ENCODE data around the gene CCDC3.

Gene CCDC3

GRCh38 chr10:12922117-12922900, 79.2 kb downstream of the CCDC3 start:
- DNase-seq (ENCODE audit: low spot score): no peak

DNA sequence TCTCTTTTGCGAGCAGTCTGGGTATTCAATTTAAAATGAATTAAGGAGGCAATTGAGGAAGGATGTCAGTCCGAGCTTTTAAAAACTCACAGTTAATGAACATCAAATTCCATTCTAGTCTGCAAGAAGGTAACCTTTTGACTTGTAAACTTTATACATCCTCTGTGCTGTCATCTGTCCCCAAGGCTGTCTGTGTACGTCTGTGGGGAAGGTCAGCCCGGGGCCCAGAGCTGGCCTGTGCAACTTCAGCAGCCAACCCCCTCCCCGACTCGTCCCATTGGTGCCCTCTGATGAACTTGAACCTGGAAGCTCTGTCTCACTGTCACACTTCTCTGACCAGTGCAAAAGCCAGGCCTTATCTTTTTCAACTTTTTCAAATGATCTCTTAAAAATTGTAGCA, 80.3 kb downstream of the CCDC3 start:
- no peak for DNase-seq (ENCODE audit: low spot score)

DNA sequence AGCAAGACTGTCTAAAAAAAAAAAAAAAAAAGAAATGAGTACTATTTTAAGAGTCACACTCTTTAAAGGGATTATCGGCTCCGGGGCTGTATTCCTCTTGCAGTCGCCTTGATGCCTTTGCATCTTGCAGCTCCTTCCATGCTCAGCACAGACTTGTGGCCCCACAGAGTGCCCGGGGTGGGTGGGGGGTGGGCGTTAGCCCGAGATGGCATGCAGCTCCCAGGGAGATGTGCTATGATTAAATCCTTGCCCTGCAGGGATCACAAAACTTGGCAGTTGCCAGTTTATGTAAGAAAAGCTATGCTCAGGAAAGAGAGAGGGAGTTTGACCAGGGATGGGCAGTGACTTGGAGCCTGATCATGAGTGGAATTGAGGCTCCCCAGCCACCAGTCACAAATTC, 81.9 kb downstream of the CCDC3 start:
- DNase-seq (ENCODE audit: low spot score): no peak

GRCh38 chr10:12916587-12916986, 84.9 kb downstream of the CCDC3 start:
- no peak for DNase-seq (ENCODE audit: low spot score)

- DNase-seq (ENCODE audit: low spot score): no peak
Measured at GRCh38 chr10:12915637-12916168, 85.8 kb downstream of the CCDC3 start.

DNA sequence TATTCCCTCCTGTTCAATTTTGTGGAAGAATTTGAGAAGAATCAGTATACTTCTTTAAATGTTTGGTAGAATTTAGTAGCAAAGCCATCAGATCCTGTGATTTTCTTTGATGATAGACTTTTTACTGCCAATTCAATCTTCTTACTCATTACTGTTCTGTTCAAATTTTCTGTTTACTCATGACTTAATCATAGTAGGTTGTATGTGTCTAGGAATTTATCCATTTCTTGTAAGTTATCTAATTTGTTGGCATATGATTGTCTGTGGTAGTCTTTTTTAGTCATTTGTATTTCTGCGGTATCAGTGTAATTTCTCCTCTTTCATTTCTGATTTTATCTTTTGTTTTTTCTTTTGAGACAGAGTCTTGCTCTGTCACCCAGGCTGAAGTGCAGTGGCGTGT, 87.4 kb downstream of the CCDC3 start:
- DNase-seq (ENCODE audit: low spot score): no peak

- no peak for DNase-seq (ENCODE audit: low spot score)
Measured at GRCh38 chr10:12911795-12912194, 89.7 kb downstream of the CCDC3 start.

- DNase-seq (ENCODE audit: low spot score): no peak
Measured at GRCh38 chr10:12910835-12911234, 90.7 kb downstream of the CCDC3 start.

GRCh38 chr10:12909836-12910185, 91.7 kb downstream of the CCDC3 start:
- DNase-seq (ENCODE audit: low spot score): no peak

- no peak for DNase-seq (ENCODE audit: low spot score)
Measured at GRCh38 chr10:12909182-12909835, 92.2 kb downstream of the CCDC3 start.

GRCh38 chr10:12908773-12909172, 92.7 kb downstream of the CCDC3 start:
- DNase-seq (ENCODE audit: low spot score): no peak

GRCh38 chr10:12907656-12908055, 93.9 kb downstream of the CCDC3 start:
- DNase-seq (ENCODE audit: low spot score): no peak

DNA sequence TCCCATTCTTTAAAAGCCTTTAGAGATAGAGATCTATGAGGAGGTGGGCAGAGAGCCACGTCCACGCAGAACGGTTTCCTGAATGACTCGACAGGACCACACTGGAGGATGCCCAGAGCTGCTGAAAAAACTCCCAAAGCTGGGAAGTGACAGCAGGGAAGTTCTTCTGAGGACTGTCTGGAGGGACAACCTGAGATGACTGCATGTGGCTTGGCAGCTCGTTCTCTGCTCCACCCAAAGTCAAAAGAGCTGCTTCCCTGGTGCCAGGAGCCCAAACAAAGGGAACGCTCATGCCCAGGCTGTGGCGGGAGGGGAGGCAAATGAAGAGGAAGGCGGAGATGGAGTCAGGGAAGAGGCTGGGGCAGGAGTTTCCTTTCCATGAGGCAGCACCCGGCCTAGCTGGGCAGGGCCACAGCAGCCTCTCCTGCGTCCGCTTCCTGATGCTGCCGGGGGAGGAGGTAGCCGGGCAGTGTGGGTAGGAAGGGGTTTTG, 95.4 kb downstream of the CCDC3 start:
- DNase-seq (ENCODE audit: low spot score): no peak

DNA sequence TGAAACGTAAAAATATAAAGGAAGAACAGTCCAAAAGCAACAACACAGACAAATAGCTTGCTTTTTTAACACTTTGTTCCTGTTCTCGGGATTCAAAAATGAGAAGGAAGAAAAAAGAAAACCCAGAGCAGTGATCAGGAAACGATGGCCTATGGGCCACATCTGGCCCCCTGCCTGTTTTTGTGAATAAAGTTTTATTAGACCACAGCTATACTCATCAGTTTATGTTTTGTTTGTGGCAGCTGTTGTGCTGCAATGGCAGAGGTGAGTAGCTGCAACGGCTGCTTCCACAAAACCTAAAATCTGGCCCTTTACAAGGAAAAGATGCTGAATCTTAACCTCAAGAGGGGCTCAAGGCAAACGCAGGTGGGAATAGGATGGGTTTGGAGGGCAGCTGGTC, 96.4 kb downstream of the CCDC3 start:
- no peak for DNase-seq (ENCODE audit: low spot score)

DNA sequence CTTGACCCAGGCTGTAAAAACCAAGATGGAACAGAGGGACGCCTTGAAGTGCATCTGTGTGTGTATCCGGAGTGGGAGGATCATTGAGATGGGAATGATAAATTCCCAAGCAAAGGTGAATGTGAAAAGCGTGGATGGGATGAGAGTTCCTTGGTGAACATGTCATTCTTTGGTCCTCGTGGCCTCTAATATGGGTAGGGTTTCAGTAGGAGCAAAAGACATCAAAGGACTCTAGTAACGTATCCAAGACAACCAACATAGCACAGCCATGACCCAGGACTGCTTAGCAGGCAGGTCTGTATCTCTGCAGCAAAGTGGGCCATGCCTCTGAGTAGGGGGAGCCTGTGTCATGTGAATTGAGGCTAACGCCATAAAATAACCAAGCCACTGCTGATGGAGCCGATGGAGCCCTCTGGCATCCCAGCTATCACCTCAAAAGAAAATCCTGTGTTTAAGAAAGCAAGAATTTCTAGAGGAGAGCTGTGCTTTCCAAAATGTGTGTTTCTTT, 98.6 kb downstream of the CCDC3 start:
- no peak for DNase-seq (ENCODE audit: low spot score)

GRCh38 chr10:12902135-12902572, 99.4 kb downstream of the CCDC3 start:
- peak; percentile 64 for DNase-seq (ENCODE audit: low spot score)

DNA sequence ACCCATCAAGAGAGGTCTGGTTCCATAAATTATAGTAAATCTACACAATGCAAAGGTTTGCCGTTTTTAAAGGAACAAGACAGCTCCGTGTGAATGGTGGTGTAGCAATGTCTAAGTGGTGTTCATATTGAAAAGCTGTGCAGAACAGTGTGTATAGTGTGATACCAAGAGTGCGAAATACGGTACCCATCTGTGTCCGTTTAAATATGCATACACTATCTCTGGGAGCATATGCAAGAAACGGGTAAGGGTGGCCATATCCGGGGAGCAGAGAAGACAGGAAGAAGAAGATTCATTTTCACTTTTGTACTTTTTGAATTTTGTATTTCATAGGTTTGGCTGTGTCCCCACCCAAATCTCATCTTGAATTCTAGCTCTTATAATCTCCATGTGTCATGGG, 102.0 kb downstream of the CCDC3 start:
- DNase-seq (ENCODE audit: low spot score): no peak

GRCh38 chr10:12898271-12898670, 103.2 kb downstream of the CCDC3 start:
- no peak for DNase-seq (ENCODE audit: low spot score)

DNA sequence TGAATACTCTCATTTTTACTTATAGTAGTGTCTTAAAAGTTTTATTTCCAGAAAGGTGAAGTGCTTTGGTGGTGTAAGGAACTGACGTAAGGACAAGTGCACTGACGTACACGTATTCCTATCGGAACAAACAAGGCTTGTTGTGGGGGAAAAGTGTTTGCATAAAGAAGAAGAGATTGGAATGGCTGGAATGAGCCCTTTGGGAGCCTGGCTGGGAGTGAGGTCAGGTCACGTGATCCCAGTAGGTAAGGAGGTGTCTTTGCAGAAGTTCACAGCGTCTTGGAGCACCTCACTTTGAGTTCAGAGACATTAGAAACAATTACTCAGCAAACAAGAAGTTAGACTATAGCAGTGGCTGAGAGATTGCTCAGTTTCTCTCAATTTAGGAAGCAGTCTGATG, 104.2 kb downstream of the CCDC3 start:
- DNase-seq (ENCODE audit: low spot score): no peak

GRCh38 chr10:12896251-12896650, 105.3 kb downstream of the CCDC3 start:
- DNase-seq (ENCODE audit: low spot score): no peak

GRCh38 chr10:12892924-12893323, 108.6 kb downstream of the CCDC3 start:
- no peak for DNase-seq (ENCODE audit: low spot score)

GRCh38 chr10:12890958-12891357, 110.6 kb downstream of the CCDC3 start:
- no peak for DNase-seq (ENCODE audit: low spot score)

DNA sequence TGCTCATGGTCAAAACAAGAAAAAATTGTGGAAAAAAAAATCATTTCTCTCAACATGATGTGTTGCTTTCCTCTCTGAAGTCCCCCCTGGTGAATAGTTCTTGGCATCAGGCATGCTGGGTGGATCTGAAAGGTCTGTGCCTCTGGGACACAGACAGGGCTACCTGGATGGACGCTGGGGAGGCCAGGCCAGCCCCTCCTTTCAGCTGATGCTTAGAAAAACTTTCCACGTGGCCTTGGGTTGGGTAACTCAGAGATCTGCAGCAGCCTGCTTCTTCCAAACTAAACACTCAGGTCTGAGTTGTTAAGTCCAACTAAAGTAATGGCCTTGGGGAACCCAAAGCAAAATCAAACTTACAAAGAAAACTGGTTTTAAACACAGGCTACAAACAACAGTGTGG, 113.0 kb downstream of the CCDC3 start:
- DNase-seq (ENCODE audit: low spot score): no peak

Measured in AG08396 (cell line).